Renal pelvis (tissue), 12 donors: ENCODE measurements around the gene CCDC122. TPM values are rescaled to one million over a fixed set of nuclear protein-coding genes. Genes with fewer than 3 reads are reported as not detected.

Experiments
- DNase-seq: peaks from one replicate; pipeline ENCODE4 v3.0.0-alpha.2; 2013
- long read RNA-seq, 16 experiments: transcript quantifications; one replicate each; lab custom pipeline, GENCODE V29; 2026
- polyA plus RNA-seq, 3 donors: library from polyadenylated mRNA; unstranded; fragments of 120-200 nt; gene quantifications; one replicate each; pipeline ENCODE4 v1.2.1, GENCODE V29; 2013; ENCODE audit not compliant: insufficient read length in 3 of 3

The CCDC122 gene
- 10 to 100 TPM; 10.3 to 13.8 (median 10.4) TPM for polyA plus RNA-seq
- long read RNA-seq, donor 1, partial matches to known transcripts, result 0 of 1 reads
- long read RNA-seq, donor 1, other reads (novel, unspliced or antisense), result 0 of 1 reads
- long read RNA-seq, donor 2, partial matches to known transcripts, result 0 of 1 reads
- long read RNA-seq, donor 2, other reads (novel, unspliced or antisense), result 0 of 1 reads
- long read RNA-seq, donor 3, partial matches to known transcripts, result 0 of 1 reads
- long read RNA-seq, donor 3, other reads (novel, unspliced or antisense), result 0 of 1 reads
- long read RNA-seq, donor 4, partial matches to known transcripts, result 0 of 2 reads
- long read RNA-seq, donor 4, other reads (novel, unspliced or antisense), result 0 of 2 reads
- long read RNA-seq, donor 5, result 0 reads
- long read RNA-seq, donor 6, result 0 reads
- long read RNA-seq, donor 7, result 0 reads
- long read RNA-seq, donor 8, result 0 reads
- long read RNA-seq, donor 9, partial matches to known transcripts, result 0 of 1 reads
- long read RNA-seq, donor 9, other reads (novel, unspliced or antisense), result 0 of 1 reads
- long read RNA-seq, donor 10, partial matches to known transcripts, result 0 of 1 reads
- long read RNA-seq, donor 10, other reads (novel, unspliced or antisense), result 0 of 1 reads
- long read RNA-seq, donor 11, result 0 reads
- long read RNA-seq, donor 12, result 0 reads
- long read RNA-seq, donor 13, result 0 reads
- long read RNA-seq, donor 14, result 0 reads
- long read RNA-seq, donor 15, partial matches to known transcripts, result 0 of 2 reads
- long read RNA-seq, donor 15, other reads (novel, unspliced or antisense), result 0 of 2 reads
- long read RNA-seq, donor 16, partial matches to known transcripts, result 0 of 1 reads
- long read RNA-seq, donor 16, other reads (novel, unspliced or antisense), result 0 of 1 reads

GRCh38 chr13:43878892-43879754 lies at the start of gene CCDC122:
Gene CCDC122, minus strand, starts transcription at chr13:43879740. Its CDS starts 10,364 bp downstream, at chr13:43869376.
- peak; percentile 76 for DNase-seq

- DNase-seq, result no peak
Observed at GRCh38 chr13:43924549-43925245, 45.2 kb upstream of the CCDC122 start.

- DNase-seq, result no peak
Observed at GRCh38 chr13:43920965-43921674, 41.6 kb upstream of the CCDC122 start.

GRCh38 chr13:43918636-43919035 lies 39.1 kb upstream of the CCDC122 start:
- DNase-seq, result no peak

- DNase-seq, result no peak
Observed at GRCh38 chr13:43916828-43917227, 37.3 kb upstream of the CCDC122 start.

GRCh38 chr13:43915451-43915850 lies 35.9 kb upstream of the CCDC122 start:
- no peak for DNase-seq

GRCh38 chr13:43911871-43912270 lies 32.3 kb upstream of the CCDC122 start:
- DNase-seq, result no peak

- no peak for DNase-seq
Observed at GRCh38 chr13:43911278-43911677, 31.7 kb upstream of the CCDC122 start.

GRCh38 chr13:43910856-43911255 lies 31.3 kb upstream of the CCDC122 start:
- DNase-seq, result no peak

GRCh38 chr13:43908156-43909126 lies 28.9 kb upstream of the CCDC122 start:
- peak; percentile 66 for DNase-seq

GRCh38 chr13:43905435-43906031 lies 26.0 kb upstream of the CCDC122 start:
- peak; percentile 71 for DNase-seq

GRCh38 chr13:43895940-43896339 lies 16.4 kb upstream of the CCDC122 start:
- no peak for DNase-seq

- DNase-seq, result no peak
Observed at GRCh38 chr13:43894438-43894837, 14.9 kb upstream of the CCDC122 start.

GRCh38 chr13:43884222-43884621 lies 4.7 kb upstream of the CCDC122 start:
- no peak for DNase-seq

GRCh38 chr13:43883631-43884030 lies 4.1 kb upstream of the CCDC122 start:
- DNase-seq, result no peak

- DNase-seq, result no peak
Observed at GRCh38 chr13:43881580-43881979, 2.0 kb upstream of the CCDC122 start.

- DNase-seq, result no peak
Observed at GRCh38 chr13:43880926-43881325, 1.4 kb upstream of the CCDC122 start.

GRCh38 chr13:43880214-43880855 lies 795 bp upstream of the CCDC122 start:
- DNase-seq, result peak; percentile 5
